Endothelial cell of umbilical vein (primary cell): ENCODE measurements around the gene C2CD3. TPM values are rescaled to one million over a fixed set of nuclear protein-coding genes. Genes with fewer than 3 reads are reported as not detected.

Experiments used
- BruUV-seq: library from RNA; stranded (reverse); fragments of 400-500 nt; replicated peaks from 2 replicates; lab custom pipeline; 2021; lab: Mats Ljungman, UMichigan
- CTCF ChIA-PET: fragments of 300-600, 350-600 bp; sonication (Branson Sonifier 250); formaldehyde crosslinking; loops from one replicate; lab custom pipeline; 2021; ENCODE audit warnings: antibody characterized with exemption, inconsistent platforms; lab: Charles Lee
- POLR2A ChIA-PET: fragments of 300-600, 350-600 bp; sonication (Branson Sonifier 250); formaldehyde crosslinking; loops from one replicate; lab custom pipeline; 2021; ENCODE audit warnings: antibody characterized with exemption, inconsistent platforms; lab: Charles Lee
- DNase-seq: peaks from one replicate; pipeline ENCODE4 v3.0.0-alpha.2; 2011; ENCODE audit warnings: low read depth, low spot score
- FAIRE-seq: peaks from 2 replicates; lab custom pipeline; 2011; peaks lifted over from hg19 to GRCh38; lab: Jason Lieb, UNC
- H2AFZ ChIP-seq: 2 replicates; pipeline ENCODE4 v1.6.0; 2012; ENCODE audit warnings: low read depth, low read length, control low read depth, inconsistent platforms
- H3K27ac ChIP-seq: 2 replicates; pipeline ENCODE4 v1.5.1; 2011; ENCODE audit warnings: low read depth, mild to moderate bottlenecking, control low read depth, low read length, moderate library complexity; ENCODE audit not compliant: insufficient read depth
- H3K27me3 ChIP-seq, 2 experiments: 2 replicates each; pipeline versions ENCODE4 v1.6.0 to v1.6.1; 2011; ENCODE audit warnings: low read length in 2 of 2, mixed read lengths in 1 of 2; ENCODE audit not compliant: control insufficient read depth in 2 of 2, insufficient read depth in 2 of 2
- H3K36me3 ChIP-seq, 2 experiments: 2 replicates in 1 of 2; 3 replicates in 1 of 2; pipeline ENCODE4 v1.5.1; 2011; ENCODE audit warnings: low read length in 2 of 2, mild to moderate bottlenecking in 1 of 2, moderate library complexity in 1 of 2; ENCODE audit not compliant: control insufficient read depth in 2 of 2, insufficient read depth in 2 of 2; ENCODE audit errors: extremely low read depth in 1 of 2
- H3K4me1 ChIP-seq: 3 replicates; pipeline ENCODE4 v1.5.1; 2011; ENCODE audit warnings: mild to moderate bottlenecking, low read length; ENCODE audit not compliant: control insufficient read depth, insufficient read depth; ENCODE audit errors: extremely low read depth
- H3K4me2 ChIP-seq: 2 replicates; pipeline ENCODE4 v1.6.1; 2011; ENCODE audit warnings: low read length, control low read depth, mixed read lengths; ENCODE audit not compliant: insufficient read depth
- H3K4me3 ChIP-seq, 3 experiments: fragments of 200-600 bp in 1 of 3; sonication (generic), shearing (Covaris generic) in 1 of 3; replicated peaks in 1 of 3; 2 replicates each; pipeline ENCODE4 v1.5.1; 2011 to 2016; ENCODE audit warnings: control low read depth in 3 of 3, low read length in 3 of 3, mild to moderate bottlenecking in 2 of 3, inconsistent platforms in 1 of 3, low read depth in 1 of 3, moderate library complexity in 1 of 3; ENCODE audit not compliant: insufficient read depth in 1 of 3
- H3K79me2 ChIP-seq: 2 replicates; pipeline ENCODE4 v1.6.0; 2012; ENCODE audit warnings: low read length, inconsistent platforms; ENCODE audit not compliant: control insufficient read depth, insufficient read depth
- H3K9ac ChIP-seq: replicated peaks from 2 replicates; pipeline ENCODE3; 2011; ENCODE audit warnings: low read length, control low read depth; ENCODE audit not compliant: insufficient read depth; ENCODE audit errors: extremely low read depth
- H3K9me1 ChIP-seq: replicated peaks from 3 replicates; pipeline ENCODE4 v1.6.0; 2011; ENCODE audit warnings: mild to moderate bottlenecking, low read length; ENCODE audit not compliant: control insufficient read depth, insufficient read depth; ENCODE audit errors: extremely low read depth
- H3K9me3 ChIP-seq: replicated peaks from 2 replicates; pipeline ENCODE4 v1.5.1; 2012; ENCODE audit warnings: low read length, inconsistent platforms; ENCODE audit not compliant: control insufficient read depth, insufficient read depth
- H4K20me1 ChIP-seq: replicated peaks from 2 replicates; pipeline ENCODE3; 2011; ENCODE audit warnings: mild to moderate bottlenecking, low read length; ENCODE audit not compliant: control insufficient read depth, insufficient read depth; ENCODE audit errors: extremely low read depth
- CTCF ChIP-seq, 2 donors: IDR thresholded peaks; 1 replicate in 1 of 2; 2 replicates in 1 of 2; pipeline ENCODE4 v1.5.1; 2011; ENCODE audit warnings: low read length in 2 of 2, mild to moderate bottlenecking in 2 of 2, moderate library complexity in 2 of 2, control low read depth in 1 of 2, inconsistent platforms in 1 of 2, low read depth in 1 of 2; ENCODE audit not compliant: insufficient read depth in 1 of 2; ENCODE audit errors: extremely low read depth in 1 of 2
- EZH2 ChIP-seq: IDR thresholded peaks from 2 replicates; pipeline ENCODE4 v1.6.1; 2012; ENCODE audit warnings: borderline replicate concordance, low read depth, mild to moderate bottlenecking, moderate library complexity, low read length, inconsistent platforms; ENCODE audit not compliant: severe bottlenecking
- FOS ChIP-seq: IDR thresholded peaks from 2 replicates; pipeline ENCODE4 v1.6.1; 2011; ENCODE audit warnings: mild to moderate bottlenecking, low read length, moderate library complexity, borderline replicate concordance; ENCODE audit not compliant: insufficient read depth
- GATA2 ChIP-seq: IDR thresholded peaks from 2 replicates; pipeline ENCODE4 v1.7.0; 2011; ENCODE audit warnings: low read depth, mild to moderate bottlenecking, moderate library complexity, mixed read lengths, low read length; ENCODE audit not compliant: insufficient read length, insufficient read depth
- JUN ChIP-seq: IDR thresholded peaks from 2 replicates; pipeline ENCODE4 v1.6.1; 2011; ENCODE audit warnings: borderline replicate concordance, low read depth; ENCODE audit not compliant: insufficient read length, insufficient read depth
- MAX ChIP-seq: IDR thresholded peaks from 2 replicates; pipeline ENCODE4 v1.6.1; 2011; ENCODE audit not compliant: insufficient read depth, insufficient read length
- MYC ChIP-seq: IDR thresholded peaks from one replicate; pipeline ENCODE4 v1.6.1; 2011; ENCODE audit warnings: mild to moderate bottlenecking, low read depth, low read length
- POLR2A ChIP-seq: IDR thresholded peaks from 2 replicates; pipeline ENCODE4 v1.6.1; 2012; ENCODE audit warnings: low read depth, mild to moderate bottlenecking, control low read depth, low read length
- POLR2AphosphoS5 ChIP-seq: IDR thresholded peaks from 2 replicates; pipeline ENCODE4 v1.6.1; 2012; ENCODE audit warnings: low read depth, mild to moderate bottlenecking, control low read depth, low read length, moderate library complexity; ENCODE audit not compliant: insufficient read depth
- dilution Hi-C: fragments of 300-500 bp; cut with MboI; formaldehyde crosslinking; loops from one replicate; pipeline ENCODE4 v1.15.0; 2019; ENCODE audit warnings: low sequenced_read_pairs; ENCODE audit not compliant: extremely low pct_ligation_motif_present
- intact Hi-C: fragments of 100-400 bp; cut with micrococcal nuclease; formaldehyde crosslinking; loops from one replicate; pipeline ENCODE4 v1.10.0; 2022
- polyA plus RNA-seq, 4 experiments: library from polyadenylated mRNA; depleted of rRNA in 3 of 4; stranded (reverse) in 3 of 4; unstranded in 1 of 4; fragments of >200 nt; gene quantifications; 2 replicates each; pipeline versions ENCODE4 v1.2.1 to v1.2.3, GENCODE V29; 2011 to 2012; ENCODE audit warnings: missing spikeins in 1 of 4
- total RNA-seq: library from RNA; stranded (reverse); gene quantifications from 2 replicates; pipeline ENCODE4 v1.2.3, GENCODE V29; 2021

C2CD3 gene
- total and polyA plus RNA-seq, 2 donors (not counting 3 experiments of a cell fraction or from before 2014, with no cell fraction given): 12.9 to 36.6 TPM

GRCh38 chr11:74133436-74133835, 37.4 kb downstream of the C2CD3 start:
- CTCF ChIA-PET: no interaction called here
- FAIRE-seq: no peak
- intact Hi-C loops: no loop called here

More at GRCh38 chr11:74133436-74133835, 37.4 kb downstream of the C2CD3 start:
- no peak overlapping the region for H3K4me3 ChIP-seq
- no peak overlapping the region for H3K27ac ChIP-seq
- DNase-seq: no peak
- H3K4me1 ChIP-seq: peaks cover 6% of the 10 kb centered on the region
- peaks cover 0 to 7% of the 10 kb centered on the region in 2 experiments for H3K36me3 ChIP-seq
- H3K9me3 ChIP-seq: no peaks in the 10 kb centered on the region
- POLR2A ChIA-PET: no interaction called here
- H3K27me3 ChIP-seq: no peaks in the 10 kb centered on the region
- no peaks in the 10 kb centered on the region for H3K9me1 ChIP-seq
- H4K20me1 ChIP-seq: no peaks in the 10 kb centered on the region
- no peaks in the 10 kb centered on the region for H3K79me2 ChIP-seq
- TF ChIP-seq JUN (no peak), MAX (no peak), POLR2AphosphoS5 (no peak), EZH2 (no peak), CTCF (IDR thresholded peaks at IDR 0.05; ENCODE audit: extremely low read depth in 1 of 2, insufficient read depth in 1 of 2, low read depth in 1 of 2, low read length in 2 of 2) (no peak), POLR2A (no peak), GATA2 (no peak), FOS (no peak), MYC (no peak)
- dilution Hi-C loops: no loop called here
- H2AFZ ChIP-seq: no peak overlapping the region
- no peak overlapping the region for H3K4me2 ChIP-seq
- no peak overlapping the region for H3K9ac ChIP-seq
- BruUV-seq: no TSS peak
